Kidney (tissue), 14 donors: ENCODE measurements around the gene CHAT. TPM values are rescaled to one million over a fixed set of nuclear protein-coding genes. Genes with fewer than 3 reads are reported as not detected.

Experiments used
- DNase-seq, 5 donors: peaks; one replicate each; pipeline ENCODE4 v3.0.0-alpha.2; 2013 to 2020
- FAIRE-seq: peaks from 2 replicates; lab custom pipeline; 2012; peaks lifted over from hg19 to GRCh38; lab: Jason Lieb, UNC
- H3K27ac ChIP-seq, 2 donors: one replicate each; pipeline ENCODE4 v1.7.0; 2013; ENCODE audit warnings: low read depth in 2 of 2, low read length in 2 of 2, inconsistent platforms in 1 of 2
- H3K27me3 ChIP-seq: one replicate; pipeline ENCODE4 v1.7.1; 2013; ENCODE audit warnings: low read length, inconsistent platforms; ENCODE audit not compliant: control insufficient read depth, insufficient read depth
- H3K36me3 ChIP-seq, 3 donors: one replicate each; pipeline versions ENCODE4 v1.7.0 to v1.7.1; 2013; ENCODE audit warnings: low read length in 3 of 3, control low read depth in 1 of 3, inconsistent platforms in 1 of 3; ENCODE audit not compliant: insufficient read depth in 3 of 3, control insufficient read depth in 2 of 3
- H3K4me1 ChIP-seq, 3 donors: one replicate each; pipeline versions ENCODE4 v1.7.0 to v1.7.1; 2013; ENCODE audit warnings: low read length in 3 of 3, inconsistent platforms in 1 of 3, low read depth in 1 of 3; ENCODE audit not compliant: control insufficient read depth in 2 of 3, insufficient read depth in 2 of 3
- H3K4me3 ChIP-seq, 3 donors: one replicate each; pipeline versions ENCODE4 v1.7.0 to v1.8.1; 2013; ENCODE audit warnings: low read length in 3 of 3, control low read depth in 1 of 3, inconsistent platforms in 1 of 3
- H3K9ac ChIP-seq, 3 donors: one replicate each; pipeline versions ENCODE4 v1.7.0 to v1.7.1; 2013; ENCODE audit warnings: low read length in 3 of 3, control low read depth in 1 of 3, inconsistent platforms in 1 of 3
- H3K9me3 ChIP-seq, 3 donors: one replicate each; pipeline versions ENCODE4 v1.7.0 to v1.7.1; 2013; ENCODE audit warnings: low read length in 3 of 3, control low read depth in 1 of 3, inconsistent platforms in 1 of 3; ENCODE audit not compliant: control insufficient read depth in 2 of 3, insufficient read depth in 1 of 3
- CTCF ChIP-seq: IDR thresholded peaks from 3 replicates; pipeline ENCODE4 v1.5.1; 2012; ENCODE audit warnings: mild to moderate bottlenecking, moderate library complexity, borderline replicate concordance; ENCODE audit not compliant: insufficient read depth; ENCODE audit errors: extremely low read depth
- intact Hi-C: fragments of 100-400 bp; cut with DNase I; formaldehyde crosslinking; loops from one replicate; pipeline ENCODE4 v1.11.1; 2022
- polyA plus RNA-seq: library from polyadenylated mRNA; stranded (reverse); fragments of 350-450 nt; fragmentation: Illumina TruSeq; extraction: RNeasy Lipid Tissue Mini Kit (QIAGEN cat#74804); gene quantifications from one replicate; pipeline ENCODE4 v1.2.3, GENCODE V29; 2014; ENCODE audit warnings: low read depth, low replicate concordance; ENCODE audit not compliant: insufficient read depth
- total RNA-seq: library from RNA; stranded (reverse); fragmentation: NEBNext Ultra II Directional; extraction: Animal tissue kit (Norgen Biotek cat#: 25700); gene quantifications from one replicate; pipeline ENCODE4 v1.2.1, GENCODE V29; 2021
- donor health status: control.
- donor health status: control.
- donor health status: control.
- donor health status: control.
- donor health status: control.
- donor health status: DM: yes; HTN: yes; CAD: no.
- donor health status: Normal renal cell carcinoma (clear cell type).

Gene CHAT
- total and polyA plus RNA-seq, 2 donors from 2014 or later = not detected

DNA sequence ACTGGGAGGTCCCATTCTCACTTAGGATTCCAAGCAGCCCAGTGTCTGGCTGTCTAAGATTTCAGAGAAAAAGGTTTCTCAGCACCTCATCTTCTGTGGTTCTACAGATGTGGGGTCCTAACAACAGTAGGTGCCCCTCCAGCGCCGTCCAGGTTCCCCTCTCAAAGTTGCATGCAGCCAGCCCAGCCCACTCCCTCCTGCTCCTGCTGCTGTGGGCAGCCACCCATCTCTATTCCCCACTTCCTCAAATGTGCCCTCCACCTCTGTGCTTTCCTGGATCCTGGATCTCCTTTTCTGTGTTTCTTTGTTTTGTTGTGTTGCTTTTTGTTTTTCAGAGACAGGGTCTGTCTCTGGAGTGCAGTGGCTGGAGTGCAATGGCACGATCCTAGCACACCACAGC, 17.0 kb upstream of the CHAT start:
- H3K9ac ChIP-seq = no peak overlapping the region
- no peak for FAIRE-seq
- H3K4me1 ChIP-seq = no peaks in the 10 kb centered on the region
- no peak overlapping the region for H3K27ac ChIP-seq
- H3K4me3 ChIP-seq = no peak overlapping the region
- no peaks in the 10 kb centered on the region for H3K27me3 ChIP-seq
- no peak for DNase-seq
- no peaks in the 10 kb centered on the region for H3K9me3 ChIP-seq
- H3K36me3 ChIP-seq = no peaks in the 10 kb centered on the region
- intact Hi-C loops = no loop called here
- TF ChIP-seq CTCF = no peak

GRCh38 chr10:49597426-49598163, 16.2 kb upstream of the CHAT start:
- no peaks in the 10 kb centered on the region for H3K27me3 ChIP-seq
- no peak overlapping the region for H3K27ac ChIP-seq
- DNase-seq (no peak), FAIRE-seq (no peak)
- no peaks in the 10 kb centered on the region for H3K9me3 ChIP-seq
- H3K36me3 ChIP-seq = no peaks in the 10 kb centered on the region
- H3K4me3 ChIP-seq = no peak overlapping the region
- H3K9ac ChIP-seq = no peak overlapping the region
- TF ChIP-seq CTCF = no peak
- intact Hi-C loops = no loop called here
- H3K4me1 ChIP-seq = no peaks in the 10 kb centered on the region

- Histone ChIP-seq H3K4me3 (no peak overlapping the region), H3K9ac (no peak overlapping the region), H3K9me3 (no peaks in the 10 kb centered on the region), H3K27ac (no peak overlapping the region), H3K36me3 (no peaks in the 10 kb centered on the region), H3K4me1 (no peaks in the 10 kb centered on the region), H3K27me3 (no peaks in the 10 kb centered on the region)
- no peak for TF ChIP-seq CTCF
- no peak for FAIRE-seq
- no peak for DNase-seq
- intact Hi-C loops = no loop called here
Measured at GRCh38 chr10:49598164-49598856, 15.5 kb upstream of the CHAT start.
